GM21381 (cell line): ENCODE measurements around the gene ARHGEF4.

Experiments
- ATAC-seq: cut with Tn5 transposase; IDR thresholded peaks from one replicate; pipeline ENCODE4 v1.9.1; 2021; ENCODE audit warnings: mild to moderate bottlenecking, moderate library complexity; ENCODE audit not compliant: unreplicated experiment

The ARHGEF4 gene

GRCh38 chr2:130814931-130815680 is 21.6 kb upstream of the ARHGEF4 start:
- ATAC-seq, result no peak

- no peak for ATAC-seq
Observed at GRCh38 chr2:130818809-130819208, 17.9 kb upstream of the ARHGEF4 start.

- ATAC-seq, result no peak
Observed at GRCh38 chr2:130819226-130819607, 17.5 kb upstream of the ARHGEF4 start.

GRCh38 chr2:130819608-130820278 is 17.0 kb upstream of the ARHGEF4 start:
- ATAC-seq, result no peak

- ATAC-seq, result no peak
Observed at GRCh38 chr2:130820279-130820861, 16.3 kb upstream of the ARHGEF4 start.

DNA sequence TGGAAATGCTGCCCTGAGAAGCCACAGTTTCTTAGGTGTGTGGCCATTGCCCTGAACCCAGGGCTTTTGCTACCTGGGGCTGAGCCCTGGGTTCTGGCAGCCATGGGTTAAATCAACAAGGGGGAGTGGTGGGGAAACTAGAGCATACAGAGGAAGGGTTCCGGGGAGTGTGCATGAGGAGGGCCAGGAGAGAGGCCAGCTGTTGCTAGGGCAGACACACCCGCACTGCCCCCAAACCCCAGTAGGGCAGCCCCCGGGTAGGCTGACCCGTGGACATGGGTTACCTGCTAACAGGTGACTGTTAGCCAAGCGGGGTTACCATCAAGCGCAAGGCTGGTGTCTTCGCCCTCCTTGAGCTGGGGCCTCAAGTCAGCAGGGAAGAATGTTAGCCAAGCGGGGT is 14.8 kb upstream of the ARHGEF4 start:
- ATAC-seq, result no peak

GRCh38 chr2:130822766-130823165 is 13.9 kb upstream of the ARHGEF4 start:
- no peak for ATAC-seq

DNA sequence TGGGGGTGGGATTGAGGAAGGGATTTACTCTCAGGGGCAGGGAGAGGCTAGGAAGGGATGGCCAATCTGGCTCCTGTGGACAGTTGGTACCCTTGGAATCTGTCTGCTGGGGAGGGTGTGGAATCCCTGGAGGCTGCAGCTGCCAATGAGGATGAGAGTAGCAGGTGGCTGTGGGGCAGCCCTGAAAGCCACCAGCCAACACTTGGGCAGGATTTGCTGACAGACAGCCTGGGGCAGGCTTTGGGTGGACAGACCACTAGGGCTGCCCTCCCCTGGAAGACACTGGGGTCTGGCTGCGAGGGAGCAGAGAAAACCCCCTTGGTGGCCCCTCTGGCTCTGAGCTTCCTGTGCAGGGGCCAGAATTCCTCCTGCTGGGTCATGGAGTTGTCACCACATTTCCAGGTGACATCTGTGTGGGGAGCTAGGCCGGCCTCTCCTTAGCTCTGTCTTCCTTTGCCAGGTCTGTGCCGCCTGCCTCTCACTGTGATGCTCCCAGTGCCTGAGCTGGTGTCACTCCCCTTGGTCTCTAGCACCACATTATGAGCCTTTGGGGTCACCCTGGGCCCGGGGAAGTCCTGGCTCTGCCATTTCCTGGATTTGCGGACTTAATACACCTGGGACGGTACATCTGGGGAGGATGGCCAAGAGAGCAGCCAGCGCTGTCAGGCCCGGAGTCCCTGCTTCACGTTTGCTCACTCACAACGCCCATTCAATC is 13.4 kb upstream of the ARHGEF4 start:
- no peak for ATAC-seq

DNA sequence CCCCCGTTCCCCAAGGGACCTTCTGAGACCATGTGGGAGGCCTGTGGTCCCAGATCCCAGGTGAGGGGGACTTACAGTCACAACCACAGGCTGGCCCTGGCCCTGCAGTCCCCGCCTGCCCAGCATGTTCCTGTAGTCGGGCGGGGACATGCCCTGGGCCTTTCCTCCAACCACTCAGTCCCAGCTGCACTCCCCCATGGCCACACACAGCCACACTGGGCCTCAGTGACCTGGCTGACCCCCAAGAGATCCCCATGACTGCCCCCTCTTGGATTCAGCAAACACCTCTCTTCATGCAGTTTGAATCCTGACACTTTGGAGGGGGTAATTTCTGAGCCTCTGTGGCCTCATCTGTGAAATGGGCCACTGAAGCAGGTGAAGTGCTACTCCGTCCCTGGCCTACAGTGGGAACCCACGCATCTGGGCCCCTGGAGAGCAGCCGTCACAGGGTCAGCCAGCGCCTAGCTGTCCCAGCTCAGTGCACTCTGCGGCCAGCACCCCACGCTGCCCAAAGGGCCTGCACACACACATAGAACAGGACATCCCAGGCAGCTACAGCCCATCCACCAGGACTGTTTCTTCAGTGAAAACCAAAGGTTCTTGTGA is 12.7 kb upstream of the ARHGEF4 start:
- ATAC-seq, result peak; percentile 48

DNA sequence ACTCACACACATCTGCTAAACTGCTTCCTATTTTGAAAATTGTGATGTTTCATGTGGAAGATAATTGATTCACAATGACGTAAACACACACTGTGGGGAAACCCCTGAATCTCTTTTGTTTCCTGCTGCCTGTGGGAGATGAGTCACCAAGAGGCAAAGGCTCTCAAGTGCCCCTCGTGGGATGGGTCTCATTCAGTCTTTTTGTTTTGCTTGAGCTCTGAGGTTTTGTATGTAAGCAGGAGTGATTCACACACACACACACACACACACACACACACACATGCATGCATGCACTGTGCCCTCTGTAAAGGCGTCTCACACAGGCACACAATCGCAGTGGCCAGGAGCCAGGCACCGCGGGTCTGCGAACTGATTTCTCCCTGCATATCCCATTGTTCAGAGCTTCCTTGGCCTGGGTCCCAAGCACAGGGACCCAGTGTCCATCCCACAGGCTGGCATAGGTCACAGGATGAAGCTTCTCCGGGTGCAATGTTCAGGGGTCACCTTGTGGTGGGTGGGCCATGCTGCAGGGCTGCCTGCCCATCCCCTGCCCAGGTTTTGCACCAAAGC is 12.1 kb upstream of the ARHGEF4 start:
- ATAC-seq, result peak; percentile 84

DNA sequence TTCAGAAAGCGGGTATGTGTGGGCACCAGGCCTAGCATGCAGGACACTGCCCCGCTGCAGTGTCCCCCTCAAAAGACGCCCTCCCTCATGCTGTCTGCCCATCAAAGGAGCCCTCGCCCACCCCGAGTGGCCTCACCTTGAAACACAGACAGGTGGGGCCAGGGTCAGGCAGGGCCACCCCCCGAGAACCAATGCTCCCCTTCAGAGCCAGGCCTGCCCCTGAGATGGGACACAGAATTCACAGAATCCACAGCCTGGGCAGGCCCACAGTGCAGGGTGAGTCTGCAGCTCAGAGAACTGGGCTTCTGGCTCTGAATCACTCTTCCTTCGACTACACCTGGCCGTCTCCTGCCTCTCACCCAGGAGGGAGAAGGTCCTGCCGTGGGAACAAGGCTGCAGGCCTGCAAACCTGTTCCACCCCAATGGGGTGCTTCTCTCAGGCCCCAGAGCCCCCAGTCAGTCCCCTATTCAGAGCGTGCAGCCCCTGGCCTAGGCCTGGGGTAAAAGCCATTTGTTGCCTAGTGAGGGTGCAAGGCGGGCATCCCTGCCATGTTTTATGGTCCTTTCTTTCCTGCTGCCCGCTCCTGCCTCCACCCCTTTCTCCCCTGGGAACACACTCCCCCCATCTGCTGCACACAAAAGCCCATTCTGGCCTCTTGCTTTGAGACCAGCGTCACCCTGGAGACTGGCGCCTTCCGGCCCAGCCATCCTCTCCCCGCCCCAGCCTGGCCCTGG is 11.3 kb upstream of the ARHGEF4 start:
- no peak for ATAC-seq

GRCh38 chr2:130825966-130826253 is 10.8 kb upstream of the ARHGEF4 start:
- ATAC-seq, result no peak

DNA sequence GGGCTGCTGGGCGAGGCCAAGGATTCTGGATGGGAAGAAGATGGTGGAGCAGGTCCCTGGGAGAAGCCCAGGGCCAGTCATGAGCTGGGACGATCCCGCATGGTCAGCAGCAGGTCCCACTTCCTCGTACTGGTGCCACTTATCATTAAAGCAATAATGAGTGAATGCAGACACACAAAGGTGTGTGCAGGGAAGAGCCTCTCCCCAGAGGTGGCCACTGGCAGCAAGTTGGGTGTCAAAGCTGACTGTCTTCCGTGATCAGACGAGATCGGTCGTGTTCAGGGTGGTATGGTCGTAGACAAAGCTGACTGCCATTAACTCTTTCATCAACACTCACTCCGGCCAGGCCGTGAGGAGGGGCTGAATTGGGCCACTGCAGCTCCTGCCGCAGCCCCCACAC is 10.3 kb upstream of the ARHGEF4 start:
- ATAC-seq, result no peak

- no peak for ATAC-seq
Observed at GRCh38 chr2:130826821-130827501, 9.8 kb upstream of the ARHGEF4 start.

DNA sequence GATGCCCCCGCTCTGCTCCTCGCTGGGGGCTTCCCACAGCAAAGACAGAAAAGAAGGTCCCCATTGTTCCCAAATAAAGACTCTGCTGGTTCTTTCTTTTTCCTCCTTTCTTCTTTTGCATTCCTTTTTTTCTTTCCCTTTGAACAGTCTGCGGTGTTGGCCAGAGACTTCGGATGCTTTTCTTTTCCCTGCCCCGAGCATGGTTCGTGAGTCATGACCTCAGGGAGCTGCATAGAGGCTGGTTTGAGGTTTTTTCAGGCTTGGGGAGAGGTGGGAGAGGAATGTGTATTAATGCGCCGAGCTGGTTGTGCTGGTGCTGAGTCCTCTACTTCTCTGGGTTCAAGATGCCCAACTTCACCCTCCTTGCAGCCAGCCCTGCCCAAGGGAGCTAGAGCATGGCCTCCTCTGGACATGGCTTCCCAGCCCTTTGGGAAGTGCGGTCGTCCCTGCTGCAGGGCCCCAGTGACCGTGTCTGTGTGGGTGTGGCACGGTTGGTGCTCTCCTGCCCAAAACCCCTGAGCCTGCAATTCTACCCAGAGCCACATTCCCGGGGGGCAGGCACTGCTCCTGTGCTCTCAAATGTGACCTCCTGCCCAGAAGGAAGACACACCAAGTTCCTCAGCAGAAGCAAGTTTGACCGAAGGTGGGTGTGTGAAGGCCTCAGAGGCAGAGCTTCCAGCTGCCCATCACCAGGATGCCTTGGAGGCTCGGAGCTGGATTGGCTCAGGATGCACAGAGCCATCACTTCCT is 9.0 kb upstream of the ARHGEF4 start:
- no peak for ATAC-seq

DNA sequence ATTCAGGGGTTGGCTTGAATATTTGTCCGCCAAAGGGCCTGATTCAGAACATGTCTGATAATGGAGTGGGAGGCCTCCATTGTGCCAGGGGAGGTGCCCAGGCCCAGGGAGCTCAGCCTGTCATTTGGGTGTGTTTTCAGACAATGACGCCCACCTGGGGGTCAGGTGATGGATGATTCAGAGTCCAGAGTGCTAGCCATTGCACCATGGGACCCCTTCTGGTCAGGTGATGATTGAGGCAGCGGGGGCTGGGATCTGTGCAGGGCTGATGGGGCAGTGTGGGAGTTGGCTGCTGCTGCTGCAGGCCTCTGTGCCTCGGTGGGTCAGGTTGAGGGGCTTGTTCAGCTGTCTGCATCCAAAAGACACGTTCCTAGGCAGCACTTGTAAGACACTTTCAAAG is 8.3 kb upstream of the ARHGEF4 start:
- ATAC-seq, result no peak

GRCh38 chr2:130829015-130829414 is 7.7 kb upstream of the ARHGEF4 start:
- ATAC-seq, result no peak

- no peak for ATAC-seq
Observed at GRCh38 chr2:130830538-130830937, 6.2 kb upstream of the ARHGEF4 start.

- no peak for ATAC-seq
Observed at GRCh38 chr2:130831356-130831755, 5.4 kb upstream of the ARHGEF4 start.
